ENCODE data around the gene TMEM214.
"Not testable (repeated sequence)": the region's sequence is repeated elsewhere in the genome, so short reads cannot be mapped to it uniquely, and the experiment has no call there.

TMEM214 gene

GRCh38 chr2:27071277-27071989 is 38.7 kb downstream of the TMEM214 start, which contains the start of gene OST4:
Gene OST4, minus strand, starts transcription at chr2:27071654.
- DNase-seq, result peak; percentile 83

GRCh38 chr2:27071990-27072830 is 39.4 kb downstream of the TMEM214 start:
- no peak for DNase-seq

GRCh38 chr2:27072920-27073319 is 40.2 kb downstream of the TMEM214 start:
- DNase-seq, result no peak

- DNase-seq, result no peak
Measured at GRCh38 chr2:27073782-27074181, 41.0 kb downstream of the TMEM214 start.

- DNase-seq, result no peak
Measured at GRCh38 chr2:27074738-27075565, 42.2 kb downstream of the TMEM214 start.

- DNase-seq, result not testable (repeated sequence)
Measured at GRCh38 chr2:27075566-27075871, 42.8 kb downstream of the TMEM214 start.

GRCh38 chr2:27076323-27076722 is 43.6 kb downstream of the TMEM214 start:
- DNase-seq, result no peak

- no peak for DNase-seq
Measured at GRCh38 chr2:27077231-27077630, 44.5 kb downstream of the TMEM214 start.

GRCh38 chr2:27078267-27079194 is 45.8 kb downstream of the TMEM214 start, which contains the start of gene EMILIN1:
Gene EMILIN1, plus strand, starts transcription at chr2:27078615. Its CDS starts 451 bp downstream, at chr2:27079066.
- DNase-seq, result peak; percentile 32

- no peak for DNase-seq
Measured at GRCh38 chr2:27079233-27080139, 46.7 kb downstream of the TMEM214 start.

- no peak for DNase-seq
Measured at GRCh38 chr2:27080140-27080469, 47.3 kb downstream of the TMEM214 start.

- DNase-seq, result no peak
Measured at GRCh38 chr2:27080603-27080936, 47.8 kb downstream of the TMEM214 start.

- no peak for DNase-seq
Measured at GRCh38 chr2:27081984-27082772, 49.4 kb downstream of the TMEM214 start.

GRCh38 chr2:27082773-27083409 is 50.1 kb downstream of the TMEM214 start:
- no peak for DNase-seq

- DNase-seq, result no peak
Measured at GRCh38 chr2:27083410-27084296, 50.9 kb downstream of the TMEM214 start.

GRCh38 chr2:27084297-27085061 is 51.7 kb downstream of the TMEM214 start:
- DNase-seq, result no peak

GRCh38 chr2:27085062-27085672 is 52.4 kb downstream of the TMEM214 start:
- DNase-seq, result no peak

GRCh38 chr2:27085673-27086089 is 52.9 kb downstream of the TMEM214 start:
- no peak for DNase-seq

Data from GOT3 (cell line).